ENCODE data around the gene ITGAV.
"Not testable (repeated sequence)": the region's sequence is repeated elsewhere in the genome, so short reads cannot be mapped to it uniquely, and the experiment has no call there.

- not testable (repeated sequence) for TF ChIP-seq POLR2A, CTCF (IDR thresholded peaks at IDR 0.05)
Observed at GRCh38 chr2:186569127-186569526, 20.7 kb upstream of the ITGAV start.
